DMS53 treated with DMSO at 0.1 percent for 48 hours (cell line): ENCODE measurements around the gene USP12.
"Not testable (repeated sequence)": the region's sequence is repeated elsewhere in the genome, so short reads cannot be mapped to it uniquely, and the experiment has no call there.

ENCODE experiments used
- DNase-seq: peaks from one replicate; lab custom pipeline; 2025; ENCODE audit not compliant: unreplicated experiment; lab: John Stamatoyannopoulos, UW

Gene USP12

GRCh38 chr13:27171244-27171826, at the start of gene USP12:
Gene USP12 (minus strand): TSS chr13:27171811. CDS start chr13:27171639, 172 bp downstream.
- DNase-seq, result no peak

- no peak for DNase-seq
Measured at GRCh38 chr13:27219611-27220010, 48.0 kb upstream of the USP12 start.

GRCh38 chr13:27218861-27219260, 47.2 kb upstream of the USP12 start:
- not testable (repeated sequence) for DNase-seq

- not testable (repeated sequence) for DNase-seq
Measured at GRCh38 chr13:27217791-27218190, 46.2 kb upstream of the USP12 start.

- DNase-seq, result not testable (repeated sequence)
Measured at GRCh38 chr13:27213386-27213785, 41.8 kb upstream of the USP12 start.

- DNase-seq, result no peak
Measured at GRCh38 chr13:27211771-27212364, 40.3 kb upstream of the USP12 start.

GRCh38 chr13:27211271-27211670, 39.7 kb upstream of the USP12 start:
- no peak for DNase-seq

GRCh38 chr13:27208514-27208913, 36.9 kb upstream of the USP12 start:
- no peak for DNase-seq

- DNase-seq, result no peak
Measured at GRCh38 chr13:27203854-27204253, 32.2 kb upstream of the USP12 start.

GRCh38 chr13:27203186-27203585, 31.6 kb upstream of the USP12 start:
- DNase-seq, result no peak

GRCh38 chr13:27201661-27202060, 30.1 kb upstream of the USP12 start:
- no peak for DNase-seq

GRCh38 chr13:27200413-27201070, 28.9 kb upstream of the USP12 start:
- no peak for DNase-seq

GRCh38 chr13:27199696-27200095, 28.1 kb upstream of the USP12 start:
- no peak for DNase-seq

GRCh38 chr13:27199211-27199610, 27.6 kb upstream of the USP12 start:
- no peak for DNase-seq

- DNase-seq, result no peak
Measured at GRCh38 chr13:27194895-27195764, 23.5 kb upstream of the USP12 start.

- no peak for DNase-seq
Measured at GRCh38 chr13:27194209-27194608, 22.6 kb upstream of the USP12 start.

- no peak for DNase-seq
Measured at GRCh38 chr13:27193496-27193895, 21.9 kb upstream of the USP12 start.

GRCh38 chr13:27192973-27193372, 21.4 kb upstream of the USP12 start:
- DNase-seq, result no peak

- not testable (repeated sequence) for DNase-seq
Measured at GRCh38 chr13:27192367-27192766, 20.8 kb upstream of the USP12 start.

- no peak for DNase-seq
Measured at GRCh38 chr13:27189192-27189591, 17.6 kb upstream of the USP12 start.

GRCh38 chr13:27188239-27188638, 16.6 kb upstream of the USP12 start:
- no peak for DNase-seq

GRCh38 chr13:27186295-27186694, 14.7 kb upstream of the USP12 start:
- DNase-seq, result no peak
